Hepatocyte (in vitro differentiated cells): Measurements from ENCODE around the gene ADAMTS7. TPM values are rescaled to one million over a fixed set of nuclear protein-coding genes. Genes with fewer than 3 reads are reported as not detected.

Experiments used
- DNase-seq: peaks from one replicate; pipeline ENCODE4 v3.0.0-alpha.2; 2016; ENCODE audit warnings: low spot score
- H2AFZ ChIP-seq: fragments of 200-600 bp; sonication (generic); 2 replicates; pipeline ENCODE4 v1.6.0; 2016; ENCODE audit warnings: antibody characterized with exemption, mild to moderate bottlenecking
- H3K27ac ChIP-seq: fragments of 200-600 bp; sonication (generic); 2 replicates; pipeline ENCODE4 v1.5.1; 2016; ENCODE audit warnings: mild to moderate bottlenecking
- H3K27me3 ChIP-seq: fragments of 200-600 bp; sonication (generic); 2 replicates; pipeline ENCODE4 v1.6.1; 2016
- H3K36me3 ChIP-seq: fragments of 200-600 bp; sonication (generic); replicated peaks from 2 replicates; pipeline ENCODE4 v1.5.1; 2016; ENCODE audit warnings: low read depth; ENCODE audit not compliant: insufficient read depth
- H3K4me1 ChIP-seq: fragments of 200-600 bp; sonication (generic); 2 replicates; pipeline ENCODE4 v1.5.1; 2016; ENCODE audit warnings: mild to moderate bottlenecking, moderate library complexity; ENCODE audit not compliant: insufficient read depth
- H3K4me2 ChIP-seq: fragments of 200-600 bp; sonication (generic); 2 replicates; pipeline ENCODE4 v1.6.0; 2016
- H3K4me3 ChIP-seq: fragments of 200-600 bp; sonication (generic); 2 replicates; pipeline ENCODE4 v1.5.1; 2016; ENCODE audit warnings: mild to moderate bottlenecking
- H3K79me2 ChIP-seq: fragments of 200-600 bp; sonication (generic); 2 replicates; pipeline ENCODE4 v1.6.0; 2017; ENCODE audit warnings: mild to moderate bottlenecking
- H3K9me2 ChIP-seq: fragments of 200-600 bp; sonication (generic); replicated peaks from 2 replicates; pipeline ENCODE4 v1.6.0; 2017; ENCODE audit warnings: mild to moderate bottlenecking; ENCODE audit not compliant: insufficient read depth
- H3K9me3 ChIP-seq: fragments of 200-600 bp; sonication (generic); 2 replicates; pipeline ENCODE4 v1.5.1; 2016; ENCODE audit warnings: low read depth, mild to moderate bottlenecking
- H4K20me1 ChIP-seq: fragments of 200-600 bp; sonication (generic); 2 replicates; pipeline ENCODE4 v1.6.0; 2016; ENCODE audit warnings: mild to moderate bottlenecking; ENCODE audit not compliant: insufficient read depth, poor library complexity, severe bottlenecking
- EZH2 ChIP-seq: fragments of 200-600 bp; sonication (generic); IDR thresholded peaks from 2 replicates; pipeline ENCODE4 v1.6.1; 2016; ENCODE audit warnings: antibody characterized with exemption, mild to moderate bottlenecking, borderline replicate concordance
- EZH2phosphoT487 ChIP-seq: fragments of 200-600 bp; sonication (generic); IDR thresholded peaks from one replicate; pipeline ENCODE4 v1.6.1; 2018; ENCODE audit warnings: antibody characterized with exemption, mild to moderate bottlenecking, low read depth, moderate library complexity; ENCODE audit not compliant: unreplicated experiment, severe bottlenecking
- WGBS: methylation state at CpG from one replicate; pipeline ENCODE4 v1.1.6; 2016; ENCODE audit warnings: low lambda C conversion rate; ENCODE audit errors: missing lambda C conversion rate; 5-methylcytosine and 5-hydroxymethylcytosine counted together
- polyA plus RNA-seq: library from polyadenylated mRNA; unstranded; fragments of >200 nt; fragmentation: Nextera tagmentation; extraction: Ambion mirVana; gene quantifications from 2 replicates; pipeline ENCODE4 v1.2.1, GENCODE V29; 2016
- small RNA-seq: library from RNA; depleted of rRNA; stranded (forward); fragments of <200 nt; gene quantifications from one replicate; pipeline ENCODE3, GENCODE V24; 2014
- total RNA-seq: library from RNA; depleted of rRNA; stranded (reverse); fragments of >200 nt; gene quantifications from 2 replicates; pipeline ENCODE4 v1.2.3, GENCODE V29; 2014
- TF ChIP-seq, protein P1 (sequence below): fragments of 200-600 bp; sonication (generic); IDR thresholded peaks from 2 replicates; pipeline ENCODE4 v1.5.1; 2016; ENCODE audit warnings: antibody characterized with exemption, mild to moderate bottlenecking; ENCODE audit not compliant: poor library complexity

ADAMTS7 gene
- total and polyA plus RNA-seq, 2 experiments from 2014 or later: 12.1 to 14.7 TPM

DNA sequence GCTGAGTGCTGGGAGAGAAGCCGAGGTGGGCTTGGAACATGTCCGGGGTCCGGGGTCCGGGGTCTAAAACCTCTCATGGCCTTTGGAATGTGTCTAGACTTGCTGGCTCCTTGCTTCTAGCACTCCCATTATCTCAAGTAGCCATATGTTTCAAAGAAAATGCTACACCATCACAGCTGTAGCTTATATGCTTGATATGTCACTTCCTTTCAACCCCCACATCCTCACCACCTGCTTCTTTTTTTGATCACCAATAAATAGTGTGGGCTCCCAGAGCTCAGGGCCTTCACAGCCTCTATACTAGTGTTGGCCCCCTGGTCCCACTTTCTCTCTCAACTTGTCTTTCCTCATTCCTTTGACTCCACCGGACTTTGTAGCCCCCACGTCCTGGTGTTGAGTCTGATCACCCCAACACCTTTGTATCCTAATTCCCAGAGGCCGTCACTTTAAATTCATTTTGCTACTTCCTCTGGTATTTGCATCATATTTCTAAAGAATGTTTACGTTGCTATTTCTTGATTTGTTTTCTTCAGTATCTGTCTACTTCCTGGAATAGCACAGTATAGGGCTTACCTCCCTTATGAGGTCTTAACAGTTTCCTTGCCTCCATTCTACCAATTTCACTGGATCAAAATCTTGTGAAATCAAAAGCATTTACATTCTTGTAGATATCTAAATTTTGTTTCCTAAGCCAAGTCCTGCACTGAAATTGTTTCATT is 98.3 kb downstream of the ADAMTS7 start:
- Histone ChIP-seq H3K4me3 (no peak overlapping the region), H2AFZ (no peak overlapping the region)
- no peak for DNase-seq

DNA sequence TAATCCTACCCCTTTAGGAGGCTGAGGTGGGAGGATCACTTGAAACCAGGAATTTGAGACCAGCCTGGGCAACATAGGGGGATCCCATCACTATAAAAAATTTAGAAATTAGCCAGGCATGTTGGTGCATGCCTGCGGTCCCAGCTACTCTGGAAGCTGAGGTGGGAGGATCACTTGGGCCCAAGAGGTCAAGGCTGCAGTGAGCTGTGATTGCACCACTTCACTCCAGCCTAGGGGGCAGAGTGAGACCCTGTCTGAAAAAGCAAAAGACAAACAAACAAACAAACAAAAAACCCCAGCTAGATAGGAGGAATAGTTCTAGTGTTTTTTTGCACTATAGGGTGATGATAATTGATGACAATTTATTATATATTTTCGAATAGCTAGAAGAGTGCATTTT is 99.6 kb downstream of the ADAMTS7 start:
- no peak overlapping the region for H3K4me3 ChIP-seq
- WGBS: 93% methylated on average over 2 of the region's 2 CpGs
- no peaks in the 10 kb centered on the region for H3K9me2 ChIP-seq
- no peak overlapping the region for H2AFZ ChIP-seq
- no peaks in the 10 kb centered on the region for H3K36me3 ChIP-seq
- H3K27me3 ChIP-seq: peaks cover 23% of the 10 kb centered on the region
- H3K27ac ChIP-seq: no peak overlapping the region
- no peak overlapping the region for H3K4me2 ChIP-seq
- TF ChIP-seq, protein P1, sequence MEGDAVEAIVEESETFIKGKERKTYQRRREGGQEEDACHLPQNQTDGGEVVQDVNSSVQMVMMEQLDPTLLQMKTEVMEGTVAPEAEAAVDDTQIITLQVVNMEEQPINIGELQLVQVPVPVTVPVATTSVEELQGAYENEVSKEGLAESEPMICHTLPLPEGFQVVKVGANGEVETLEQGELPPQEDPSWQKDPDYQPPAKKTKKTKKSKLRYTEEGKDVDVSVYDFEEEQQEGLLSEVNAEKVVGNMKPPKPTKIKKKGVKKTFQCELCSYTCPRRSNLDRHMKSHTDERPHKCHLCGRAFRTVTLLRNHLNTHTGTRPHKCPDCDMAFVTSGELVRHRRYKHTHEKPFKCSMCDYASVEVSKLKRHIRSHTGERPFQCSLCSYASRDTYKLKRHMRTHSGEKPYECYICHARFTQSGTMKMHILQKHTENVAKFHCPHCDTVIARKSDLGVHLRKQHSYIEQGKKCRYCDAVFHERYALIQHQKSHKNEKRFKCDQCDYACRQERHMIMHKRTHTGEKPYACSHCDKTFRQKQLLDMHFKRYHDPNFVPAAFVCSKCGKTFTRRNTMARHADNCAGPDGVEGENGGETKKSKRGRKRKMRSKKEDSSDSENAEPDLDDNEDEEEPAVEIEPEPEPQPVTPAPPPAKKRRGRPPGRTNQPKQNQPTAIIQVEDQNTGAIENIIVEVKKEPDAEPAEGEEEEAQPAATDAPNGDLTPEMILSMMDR: no peak
- TF ChIP-seq EZH2 (no peak), EZH2phosphoT487 (no peak)
- H3K4me1 ChIP-seq: no peaks in the 10 kb centered on the region
- no peak for DNase-seq
- no peaks in the 10 kb centered on the region for H3K9me3 ChIP-seq
- H4K20me1 ChIP-seq: no peaks in the 10 kb centered on the region
- no peaks in the 10 kb centered on the region for H3K79me2 ChIP-seq

More for the DNA sequence above, 98.3 kb downstream of the ADAMTS7 start:
- H3K4me1 ChIP-seq: no peaks in the 10 kb centered on the region
- H3K4me2 ChIP-seq: no peak overlapping the region
- no peaks in the 10 kb centered on the region for H3K79me2 ChIP-seq
- no peak overlapping the region for H3K27ac ChIP-seq
- WGBS: 72% methylated on average over 8 of the region's 8 CpGs
- no peaks in the 10 kb centered on the region for H3K9me2 ChIP-seq
- peaks cover 12% of the 10 kb centered on the region for H3K27me3 ChIP-seq
- H3K36me3 ChIP-seq: no peaks in the 10 kb centered on the region
- no peaks in the 10 kb centered on the region for H4K20me1 ChIP-seq
- H3K9me3 ChIP-seq: no peaks in the 10 kb centered on the region
- TF ChIP-seq, protein P1: no peak
- no peak for TF ChIP-seq EZH2
- TF ChIP-seq EZH2phosphoT487: no peak

DNA sequence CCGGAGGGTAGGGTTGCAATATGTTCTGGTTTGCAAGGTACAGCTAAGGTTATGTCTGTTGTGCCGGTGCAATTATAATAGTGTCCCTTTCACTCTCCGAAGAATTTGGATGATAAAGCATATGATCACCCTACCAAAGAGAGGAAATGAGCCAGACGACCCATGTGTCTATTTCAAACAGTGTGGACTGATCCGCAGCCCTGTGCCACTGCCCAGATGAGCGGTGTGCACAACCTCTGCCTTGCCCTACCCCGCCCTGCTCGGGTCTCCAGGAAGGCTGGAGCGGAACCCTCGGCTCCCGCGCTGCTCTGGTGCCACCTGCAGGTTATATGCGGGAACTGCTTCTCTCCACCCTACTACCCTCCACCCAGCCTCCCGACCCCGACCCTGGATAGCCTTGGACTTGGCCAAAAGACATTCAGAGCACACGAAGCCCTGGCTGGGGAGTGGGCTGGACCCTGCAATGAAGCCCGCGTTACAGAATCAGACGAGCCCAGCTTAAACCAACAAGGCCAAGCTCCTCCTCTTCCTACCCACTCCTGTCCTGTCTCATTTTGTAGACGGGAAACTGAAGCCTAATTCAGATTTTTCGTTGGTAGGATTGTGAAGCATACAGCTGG is 101.9 kb downstream of the ADAMTS7 start:
- Histone ChIP-seq H3K9me2 (no peaks in the 10 kb centered on the region), H4K20me1 (no peaks in the 10 kb centered on the region), H3K4me2 (peak overlapping the region; percentile 63), H3K27me3 (peaks cover 25% of the 10 kb centered on the region), H3K4me1 (no peaks in the 10 kb centered on the region), H3K4me3 (no peak overlapping the region), H3K9me3 (no peaks in the 10 kb centered on the region), H2AFZ (no peak overlapping the region), H3K27ac (no peak overlapping the region), H3K79me2 (no peaks in the 10 kb centered on the region), H3K36me3 (no peaks in the 10 kb centered on the region)
- DNase-seq: peak; percentile 81
- no peak for TF ChIP-seq EZH2phosphoT487
- TF ChIP-seq, protein P1: peak; percentile 76
- WGBS: 16% methylated on average over 21 of the region's 21 CpGs

Small RNA genes within 50 kb of the gene (small RNA-seq; reads per million reads assigned to genes)
- not detected for gene AC022748.3

Other genes starting within 250 kb of the ADAMTS7 start
- 1.9 and 3.1 TPM in 2 replicates for gene CHRNA5, start 245.9 kb downstream of the ADAMTS7 start, total RNA-seq
- 1.1 and 1.5 TPM in 2 replicates for gene CHRNA5, start 245.9 kb downstream of the ADAMTS7 start, polyA plus RNA-seq
- 0.12 and 2.3 TPM in 2 replicates for gene CHRNA3, start 190.5 kb downstream of the ADAMTS7 start, total RNA-seq
- 1.7 and 2.5 TPM in 2 replicates for gene CHRNA3, start 190.5 kb downstream of the ADAMTS7 start, polyA plus RNA-seq
- gene CHRNB4, start 170.3 kb downstream of the ADAMTS7 start, total RNA-seq: not detected in 2 replicates
- 0.48 TPM in 1 of 2 replicates, not detected in the other for gene CHRNB4, start 170.3 kb downstream of the ADAMTS7 start, polyA plus RNA-seq
- gene MORF4L1, start 61.4 kb upstream of the ADAMTS7 start, total RNA-seq: 381 and 436 TPM in 2 replicates
- 340 and 358 TPM in 2 replicates for gene MORF4L1, start 61.4 kb upstream of the ADAMTS7 start, polyA plus RNA-seq
- gene CTSH, start 133.6 kb upstream of the ADAMTS7 start, total RNA-seq: 610 and 637 TPM in 2 replicates
- gene CTSH, start 133.6 kb upstream of the ADAMTS7 start, polyA plus RNA-seq: 521 and 544 TPM in 2 replicates